ENCODE data around the gene IRGQ.

IRGQ gene

DNA sequence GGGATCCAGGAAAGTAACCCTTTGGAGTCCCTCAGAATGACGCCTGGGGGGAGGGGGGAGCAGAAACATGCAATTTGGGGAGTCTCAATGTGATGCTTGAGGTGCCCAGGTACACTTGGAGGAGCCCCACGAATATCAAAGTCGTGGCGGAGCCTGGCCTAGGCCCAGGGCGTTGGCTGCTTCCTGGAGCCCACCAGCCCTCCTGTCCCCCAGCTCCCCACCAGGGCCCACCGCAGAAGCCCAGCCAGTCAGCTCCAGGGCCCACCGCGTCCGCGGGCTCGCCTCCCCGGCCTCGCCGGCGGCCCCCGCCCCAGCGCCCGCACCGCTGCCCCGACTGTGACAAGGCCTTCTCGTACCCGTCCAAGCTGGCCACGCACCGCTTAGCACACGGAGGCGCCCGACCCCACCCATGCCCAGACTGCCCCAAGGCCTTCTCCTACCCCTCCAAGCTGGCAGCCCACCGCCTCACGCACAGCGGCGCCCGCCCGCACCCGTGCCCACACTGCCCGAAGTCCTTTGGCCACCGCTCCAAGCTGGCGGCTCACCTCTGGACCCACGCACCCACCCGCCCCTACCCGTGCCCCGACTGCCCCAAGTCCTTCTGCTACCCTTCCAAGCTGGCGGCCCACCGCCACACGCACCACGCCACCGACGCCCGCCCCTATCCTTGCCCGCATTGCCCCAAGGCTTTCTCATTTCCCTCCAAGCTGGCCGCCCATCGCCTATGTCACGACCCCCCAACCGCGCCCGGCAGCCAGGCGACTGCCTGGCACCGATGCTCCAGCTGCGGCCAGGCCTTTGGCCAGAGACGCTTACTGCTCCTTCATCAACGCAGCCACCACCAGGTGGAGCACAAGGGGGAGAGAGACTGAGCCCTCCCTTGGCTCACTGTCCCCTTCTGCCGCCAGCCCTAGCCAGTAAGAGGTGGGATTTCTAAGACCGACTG lies 60.8 kb downstream of the IRGQ start:
- DNase-seq (ENCODE audit: insufficient read length, low spot score) (no peak), FAIRE-seq (no peak)
- TF ChIP-seq POU2F2 (IDR thresholded peaks at IDR 0.05; ENCODE audit: low read depth, low read length) = no peak
- TF ChIP-seq POLR2AphosphoS5 (IDR thresholded peaks at IDR 0.05; ENCODE audit: low read depth, low read length) = no peak

All from GM12891 (cell line).